NCI-H446 treated with DMSO at 0.1 percent for 48 hours (cell line): ENCODE measurements around the gene LSM14B.
"Not testable (repeated sequence)": the region's sequence is repeated elsewhere in the genome, so short reads cannot be mapped to it uniquely, and the experiment has no call there.

Experiments
- DNase-seq: peaks from one replicate; lab custom pipeline; 2025; lab: John Stamatoyannopoulos, UW

The LSM14B gene

GRCh38 chr20:62147125-62147524 lies 24.9 kb downstream of the LSM14B start:
- no peak for DNase-seq

GRCh38 chr20:62147528-62147927 lies 25.3 kb downstream of the LSM14B start:
- no peak for DNase-seq

GRCh38 chr20:62148383-62148782 lies 26.1 kb downstream of the LSM14B start:
- not testable (repeated sequence) for DNase-seq

- no peak for DNase-seq
Measured at GRCh38 chr20:62148908-62149314, 26.6 kb downstream of the LSM14B start.

DNA sequence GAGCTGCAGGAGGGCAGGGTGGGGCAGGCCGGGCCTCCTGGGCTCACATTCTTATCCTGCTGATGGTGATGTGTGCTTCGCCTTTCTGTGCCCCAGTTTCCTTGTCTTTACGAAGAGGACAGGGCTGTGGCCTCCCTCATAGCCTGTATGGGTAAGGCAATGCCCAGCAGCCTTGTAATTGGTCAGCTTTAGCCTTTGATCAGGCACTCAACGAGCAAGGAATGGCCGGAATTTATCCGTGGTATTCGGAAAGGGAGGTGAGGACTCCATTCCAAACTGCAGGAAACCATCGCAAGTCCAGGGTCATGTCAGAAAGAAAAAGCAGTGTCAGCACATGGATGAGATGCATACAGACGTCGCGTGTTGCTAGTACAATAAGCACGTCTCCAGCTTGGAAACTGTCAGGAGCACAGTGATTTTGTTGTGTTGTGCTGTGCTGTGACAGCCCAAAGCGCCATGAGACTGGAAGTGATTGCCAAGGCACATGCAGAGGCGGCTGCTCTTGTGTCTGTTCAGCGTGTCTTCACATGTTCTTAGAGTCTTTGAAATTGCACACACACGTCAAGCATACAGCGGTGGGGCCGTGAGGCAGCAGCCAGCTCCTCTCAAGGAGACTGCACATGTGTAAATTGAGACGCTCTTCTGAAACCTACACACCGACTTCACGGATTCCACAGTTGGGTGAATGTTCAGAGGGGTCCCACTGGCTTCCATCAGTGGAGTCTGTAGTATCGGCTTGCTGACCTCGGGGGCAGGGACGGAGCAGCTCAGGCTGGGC lies 27.4 kb downstream of the LSM14B start:
- DNase-seq: no peak

GRCh38 chr20:62150310-62150575 lies 28.0 kb downstream of the LSM14B start:
- DNase-seq: no peak

GRCh38 chr20:62151225-62151624 lies 28.9 kb downstream of the LSM14B start:
- no peak for DNase-seq

GRCh38 chr20:62151835-62152364 lies 29.6 kb downstream of the LSM14B start:
- DNase-seq: no peak

GRCh38 chr20:62155428-62156253 lies 33.4 kb downstream of the LSM14B start:
- no peak for DNase-seq

GRCh38 chr20:62156254-62156556 lies 33.9 kb downstream of the LSM14B start:
- DNase-seq: no peak

- DNase-seq: no peak
Measured at GRCh38 chr20:62156592-62157386, 34.5 kb downstream of the LSM14B start.

DNA sequence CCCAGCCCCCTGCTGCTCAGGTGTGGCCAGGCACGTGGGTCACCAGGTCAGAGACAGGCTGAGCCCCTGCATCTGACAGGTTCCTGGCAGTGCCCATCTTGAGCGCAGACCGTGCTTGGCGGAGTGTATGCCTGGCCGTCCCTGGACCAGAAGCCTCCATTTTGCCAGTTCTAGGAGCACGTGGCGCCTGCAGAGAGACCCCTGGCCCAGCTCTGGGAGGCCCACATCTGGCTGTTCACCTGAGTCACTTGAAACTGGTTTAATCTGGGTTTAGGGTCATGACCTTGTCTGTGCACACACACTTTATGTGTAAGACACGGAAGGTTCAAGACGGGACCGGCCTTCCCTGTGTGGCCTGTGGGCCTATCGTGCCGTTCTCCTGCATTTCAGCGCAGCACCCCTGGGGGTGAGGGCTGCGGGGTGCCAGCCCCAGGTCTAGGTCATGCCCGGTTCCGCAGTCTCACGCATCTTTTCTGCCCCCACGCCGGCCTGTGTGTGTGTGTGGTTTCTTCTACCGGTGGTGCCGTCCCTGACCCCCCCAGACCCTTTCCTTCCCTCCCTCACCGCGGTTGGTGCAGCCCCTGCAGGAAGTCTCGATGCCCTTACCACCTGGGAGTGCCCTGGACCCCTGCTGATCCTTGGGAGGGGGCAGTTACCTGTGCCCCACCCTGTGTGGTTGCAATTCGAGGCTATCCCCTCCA lies 35.3 kb downstream of the LSM14B start:
- no peak for DNase-seq

- no peak for DNase-seq
Measured at GRCh38 chr20:62158088-62158400, 35.8 kb downstream of the LSM14B start.

- no peak for DNase-seq
Measured at GRCh38 chr20:62158541-62158940, 36.3 kb downstream of the LSM14B start.

DNA sequence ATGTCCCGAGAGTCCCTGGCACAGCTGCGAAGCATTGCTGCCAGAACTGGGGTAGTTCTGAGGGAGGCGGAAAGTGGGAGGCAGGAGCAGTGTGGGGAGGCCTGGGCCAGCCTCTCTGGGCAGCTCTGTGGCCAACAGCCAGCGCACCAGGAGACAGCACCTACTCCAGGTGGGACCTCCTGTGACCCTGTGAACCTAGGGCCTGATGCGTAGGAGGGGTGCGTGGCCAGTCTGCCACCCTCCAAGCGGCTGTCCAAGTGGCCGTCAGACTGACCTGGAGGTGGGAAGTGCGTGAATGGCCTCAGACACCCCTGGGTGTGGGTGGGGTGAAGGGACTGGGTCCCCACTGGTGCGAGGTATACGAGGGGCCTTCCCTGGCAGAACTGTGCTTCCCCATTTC lies 36.8 kb downstream of the LSM14B start:
- DNase-seq: no peak

GRCh38 chr20:62159839-62160238 lies 37.6 kb downstream of the LSM14B start:
- no peak for DNase-seq

GRCh38 chr20:62160253-62160652 lies 38.0 kb downstream of the LSM14B start:
- no peak for DNase-seq

- no peak for DNase-seq
Measured at GRCh38 chr20:62160876-62161275, 38.6 kb downstream of the LSM14B start.

GRCh38 chr20:62161347-62161746 lies 39.1 kb downstream of the LSM14B start:
- no peak for DNase-seq

- DNase-seq: no peak
Measured at GRCh38 chr20:62162765-62163484, 40.6 kb downstream of the LSM14B start.

DNA sequence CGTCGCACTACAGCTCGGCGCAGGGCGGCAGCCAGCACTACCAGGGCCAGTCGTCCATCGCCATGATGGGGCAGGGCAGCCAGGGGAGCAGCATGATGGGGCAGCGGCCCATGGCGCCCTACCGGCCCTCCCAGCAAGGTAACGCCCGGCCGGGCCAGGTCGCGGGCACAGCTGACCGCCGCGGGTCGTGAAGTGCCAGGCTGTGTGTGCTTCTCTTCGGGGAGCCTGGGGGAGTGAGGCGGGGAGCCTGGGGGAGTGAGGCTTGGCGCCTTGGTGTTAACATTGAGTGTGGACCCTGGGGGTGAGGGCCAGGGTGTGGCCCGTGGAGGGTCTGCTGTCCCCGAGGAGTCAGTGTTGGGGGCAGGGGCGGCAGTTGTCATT lies 41.2 kb downstream of the LSM14B start:
- DNase-seq: no peak
